GM12891 (cell line): ENCODE measurements around the gene PCDHGC3.

Experiments used
- DNase-seq: peaks from one replicate; pipeline ENCODE4 v3.0.0; 2011; ENCODE audit warnings: low spot score; ENCODE audit not compliant: insufficient read length
- FAIRE-seq: peaks from 2 replicates; lab custom pipeline; 2011; peaks lifted over from hg19 to GRCh38; lab: Jason Lieb, UNC
- PAX5 ChIP-seq: IDR thresholded peaks from 2 replicates; pipeline ENCODE4 v1.6.1; 2011; ENCODE audit warnings: low read length, moderate library complexity, mild to moderate bottlenecking; ENCODE audit not compliant: insufficient read depth, severe bottlenecking
- POLR2A ChIP-seq: IDR thresholded peaks from 2 replicates; pipeline ENCODE4 v1.6.1; 2011; ENCODE audit warnings: low read depth, low read length, control low read depth
- POLR2AphosphoS5 ChIP-seq: IDR thresholded peaks from 2 replicates; pipeline ENCODE4 v1.6.1; 2011; ENCODE audit warnings: low read depth, low read length, control low read depth
- POU2F2 ChIP-seq: IDR thresholded peaks from 2 replicates; pipeline ENCODE4 v1.6.1; 2011; ENCODE audit warnings: low read depth, mild to moderate bottlenecking, control low read depth, low read length, moderate library complexity
- SPI1 ChIP-seq: IDR thresholded peaks from 2 replicates; pipeline ENCODE4 v1.6.1; 2011; ENCODE audit warnings: low read depth, low read length, control low read depth
- TAF1 ChIP-seq: IDR thresholded peaks from 2 replicates; pipeline ENCODE4 v1.6.1; 2011; ENCODE audit warnings: low read depth, low read length, control low read depth

PCDHGC3 gene

GRCh38 chr5:141507387-141508091 lies 31.8 kb downstream of the PCDHGC3 start:
- FAIRE-seq = peak; percentile 92
- no peak for DNase-seq
- TF ChIP-seq POU2F2 (no peak; the same call in 1 of the 2 replicates), TAF1 (no peak), SPI1 (peak; percentile 34; the same call in 1 of the 2 replicates), PAX5 (no peak)

- DNase-seq (no peak), FAIRE-seq (peak; percentile 73)
- TF ChIP-seq POU2F2 (no peak; the same call in 1 of the 2 replicates), PAX5 (no peak), SPI1 (no peak), POLR2A (no peak), POLR2AphosphoS5 (no peak), TAF1 (no peak)
Observed at GRCh38 chr5:141508440-141508797, 32.7 kb downstream of the PCDHGC3 start.

GRCh38 chr5:141508798-141509611 lies 33.2 kb downstream of the PCDHGC3 start:
- no peak for DNase-seq
- TF ChIP-seq SPI1 (peak; percentile 57), PAX5 (no peak), POLR2A (peak; percentile 43), POU2F2 (peak; percentile 54; the same call in 1 of the 2 replicates)
- peak; percentile 95 for FAIRE-seq

- FAIRE-seq (no peak), DNase-seq (no peak)
- no peak for TF ChIP-seq POLR2A
- TF ChIP-seq TAF1 = no peak
- no peak for TF ChIP-seq POU2F2
- TF ChIP-seq PAX5 = no peak
- TF ChIP-seq SPI1 = no peak
- no peak for TF ChIP-seq POLR2AphosphoS5
Observed at GRCh38 chr5:141510160-141510559, 34.4 kb downstream of the PCDHGC3 start.

- FAIRE-seq (no peak), DNase-seq (no peak)
Observed at GRCh38 chr5:141510850-141511601, 35.3 kb downstream of the PCDHGC3 start.

GRCh38 chr5:141511771-141512325 lies 36.1 kb downstream of the PCDHGC3 start:
- FAIRE-seq (no peak), DNase-seq (no peak)
- TF ChIP-seq POLR2AphosphoS5 (no peak), POU2F2 (no peak), SPI1 (no peak), PAX5 (no peak), POLR2A (no peak), TAF1 (no peak)

More at GRCh38 chr5:141510850-141511601, 35.3 kb downstream of the PCDHGC3 start:
- TF ChIP-seq SPI1 = peak; percentile 49; the same call in 1 of the 2 replicates
- peak; percentile 100 for TF ChIP-seq POU2F2
- no peak for TF ChIP-seq PAX5
- peak; percentile 35; the same call in 1 of the 2 replicates for TF ChIP-seq POLR2A
- peak; percentile 17; the same call in 1 of the 2 replicates for TF ChIP-seq TAF1
- TF ChIP-seq POLR2AphosphoS5 = peak; percentile 50; the same call in 1 of the 2 replicates

GRCh38 chr5:141512390-141512910 lies 36.7 kb downstream of the PCDHGC3 start:
- no peak for FAIRE-seq
- no peak for DNase-seq
- TF ChIP-seq SPI1 (no peak), POLR2AphosphoS5 (no peak), POLR2A (no peak), PAX5 (no peak), POU2F2 (no peak), TAF1 (no peak)

- TF ChIP-seq PAX5 = no peak
- TF ChIP-seq POU2F2 = no peak
- TF ChIP-seq SPI1 = no peak
- no peak for TF ChIP-seq POLR2AphosphoS5
- TF ChIP-seq TAF1 = no peak
- peak; percentile 65 for TF ChIP-seq POLR2A
- DNase-seq (no peak), FAIRE-seq (peak; percentile 98)
Observed at GRCh38 chr5:141512911-141513626, 37.3 kb downstream of the PCDHGC3 start.
